Stimulated activated CD4-positive, alpha-beta T cell treated with anti-CD3 and anti-CD28 coated beads, Interleukin-12 subunit alpha, Interleukin-12 subunit beta, amount 100 ng/mL, for 48 hours (primary cell): ENCODE measurements around the gene PDS5B.
"Not testable (repeated sequence)": the region's sequence is repeated elsewhere in the genome, so short reads cannot be mapped to it uniquely, and the experiment has no call there.

Experiments
- DNase-seq, 3 donors: peaks; one replicate each; pipeline ENCODE4 v3.0.0-alpha.2; 2020; ENCODE audit warnings: low read depth in 2 of 3, low spot score in 1 of 3

PDS5B gene, protein sequence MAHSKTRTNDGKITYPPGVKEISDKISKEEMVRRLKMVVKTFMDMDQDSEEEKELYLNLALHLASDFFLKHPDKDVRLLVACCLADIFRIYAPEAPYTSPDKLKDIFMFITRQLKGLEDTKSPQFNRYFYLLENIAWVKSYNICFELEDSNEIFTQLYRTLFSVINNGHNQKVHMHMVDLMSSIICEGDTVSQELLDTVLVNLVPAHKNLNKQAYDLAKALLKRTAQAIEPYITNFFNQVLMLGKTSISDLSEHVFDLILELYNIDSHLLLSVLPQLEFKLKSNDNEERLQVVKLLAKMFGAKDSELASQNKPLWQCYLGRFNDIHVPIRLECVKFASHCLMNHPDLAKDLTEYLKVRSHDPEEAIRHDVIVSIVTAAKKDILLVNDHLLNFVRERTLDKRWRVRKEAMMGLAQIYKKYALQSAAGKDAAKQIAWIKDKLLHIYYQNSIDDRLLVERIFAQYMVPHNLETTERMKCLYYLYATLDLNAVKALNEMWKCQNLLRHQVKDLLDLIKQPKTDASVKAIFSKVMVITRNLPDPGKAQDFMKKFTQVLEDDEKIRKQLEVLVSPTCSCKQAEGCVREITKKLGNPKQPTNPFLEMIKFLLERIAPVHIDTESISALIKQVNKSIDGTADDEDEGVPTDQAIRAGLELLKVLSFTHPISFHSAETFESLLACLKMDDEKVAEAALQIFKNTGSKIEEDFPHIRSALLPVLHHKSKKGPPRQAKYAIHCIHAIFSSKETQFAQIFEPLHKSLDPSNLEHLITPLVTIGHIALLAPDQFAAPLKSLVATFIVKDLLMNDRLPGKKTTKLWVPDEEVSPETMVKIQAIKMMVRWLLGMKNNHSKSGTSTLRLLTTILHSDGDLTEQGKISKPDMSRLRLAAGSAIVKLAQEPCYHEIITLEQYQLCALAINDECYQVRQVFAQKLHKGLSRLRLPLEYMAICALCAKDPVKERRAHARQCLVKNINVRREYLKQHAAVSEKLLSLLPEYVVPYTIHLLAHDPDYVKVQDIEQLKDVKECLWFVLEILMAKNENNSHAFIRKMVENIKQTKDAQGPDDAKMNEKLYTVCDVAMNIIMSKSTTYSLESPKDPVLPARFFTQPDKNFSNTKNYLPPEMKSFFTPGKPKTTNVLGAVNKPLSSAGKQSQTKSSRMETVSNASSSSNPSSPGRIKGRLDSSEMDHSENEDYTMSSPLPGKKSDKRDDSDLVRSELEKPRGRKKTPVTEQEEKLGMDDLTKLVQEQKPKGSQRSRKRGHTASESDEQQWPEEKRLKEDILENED (N-terminal part only)

DNA sequence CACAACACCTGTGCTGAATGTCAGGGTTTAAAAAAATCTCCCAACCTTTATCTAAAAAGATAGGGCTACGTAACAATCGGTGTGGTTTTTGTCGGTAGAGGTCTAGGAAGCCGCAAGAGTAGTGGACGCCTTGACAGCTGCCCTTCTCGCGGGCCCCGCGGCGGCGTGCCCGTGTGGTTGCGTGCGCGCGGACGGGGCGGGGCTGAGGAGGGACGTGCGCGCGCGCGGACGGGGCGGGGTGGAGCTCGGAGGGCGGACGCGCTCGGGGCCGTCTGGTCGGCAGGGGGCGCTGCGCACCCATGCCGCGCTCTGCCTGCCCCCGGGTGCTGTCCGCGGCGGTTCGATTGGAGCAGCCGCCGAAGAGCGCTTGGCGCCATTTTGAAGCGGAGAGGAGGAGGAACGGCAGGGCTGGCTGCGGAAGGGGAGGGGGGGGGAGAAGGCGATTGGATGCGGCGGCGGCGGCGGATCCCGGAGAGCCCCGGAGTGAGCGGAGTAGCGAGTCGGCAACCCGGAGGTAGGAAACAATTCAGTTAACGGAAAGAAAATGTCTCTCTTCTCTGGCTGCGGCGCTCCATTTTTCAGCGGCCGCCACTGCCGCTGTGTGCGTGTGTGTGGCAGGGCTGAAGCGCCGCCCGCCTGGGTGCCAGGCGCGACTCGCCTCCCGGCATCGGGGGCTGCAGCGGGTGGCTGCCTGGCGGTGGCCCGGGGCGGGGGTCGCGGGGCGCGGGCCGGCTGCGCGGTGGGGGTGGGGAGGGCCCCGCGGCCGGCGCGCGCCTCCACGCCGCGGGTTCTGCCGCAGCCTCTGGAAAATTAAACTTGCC lies at the start of gene PDS5B:
TSS of gene PDS5B (plus strand) at position 373 of the 821 bp plus-strand sequence. CDS start 62,321 bp downstream, outside the sequence.
- peak; percentile 83 to 92 (median 89) for DNase-seq

DNA sequence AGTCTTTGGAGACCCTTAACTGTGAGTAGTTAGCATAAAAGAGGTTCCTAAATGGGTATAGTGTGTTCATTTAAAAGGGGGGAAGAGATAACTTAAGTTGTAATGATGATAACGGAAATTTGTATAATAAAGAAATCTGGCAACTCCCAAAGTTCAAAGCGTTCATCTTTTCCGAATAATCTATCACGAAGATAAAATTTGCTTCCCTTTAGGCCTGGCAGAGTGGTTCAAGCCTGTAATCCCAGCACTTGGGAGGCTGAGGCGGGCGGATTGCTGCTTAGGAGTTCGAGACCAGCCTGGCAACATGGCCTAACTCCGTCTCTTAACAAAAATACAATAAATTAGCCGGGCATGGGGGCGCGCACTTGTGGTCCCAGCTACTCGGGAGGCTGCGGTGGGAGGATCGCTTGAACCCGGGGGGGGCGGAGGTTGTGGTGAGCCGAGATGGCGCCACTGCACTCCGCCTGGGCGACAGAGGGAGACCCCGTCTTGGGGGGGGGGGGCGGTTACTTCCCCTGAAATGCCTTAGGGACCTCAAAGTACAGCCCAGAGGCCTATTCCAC lies 48.6 kb upstream of the PDS5B start:
- peak; percentile 15 to 30 (median 28) for DNase-seq

DNA sequence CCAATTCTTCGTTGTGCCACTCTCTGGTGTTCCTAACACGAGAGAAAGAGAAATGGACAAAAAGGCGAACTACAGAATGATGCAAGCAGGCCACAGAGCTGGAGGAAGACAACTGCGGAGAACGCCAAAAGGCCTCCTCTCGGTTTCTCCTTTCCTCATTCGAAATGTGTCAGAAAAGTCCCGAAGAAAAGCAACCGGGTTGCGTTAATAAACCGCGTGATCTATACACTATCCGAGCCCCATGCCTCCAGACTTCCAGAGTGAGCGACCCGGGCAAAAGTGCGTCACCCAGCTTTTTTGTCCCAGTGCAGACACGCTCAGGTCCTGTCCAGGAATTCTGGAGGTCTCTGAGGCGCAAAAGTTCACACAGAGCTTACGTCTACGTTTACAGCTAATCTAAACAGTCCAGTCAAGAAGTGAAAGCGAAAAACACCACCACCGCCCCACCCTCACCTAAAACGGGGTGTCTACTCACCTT lies 48.1 kb upstream of the PDS5B start:
- peak in 1 of 3 donors; percentile 57 for DNase-seq

DNA sequence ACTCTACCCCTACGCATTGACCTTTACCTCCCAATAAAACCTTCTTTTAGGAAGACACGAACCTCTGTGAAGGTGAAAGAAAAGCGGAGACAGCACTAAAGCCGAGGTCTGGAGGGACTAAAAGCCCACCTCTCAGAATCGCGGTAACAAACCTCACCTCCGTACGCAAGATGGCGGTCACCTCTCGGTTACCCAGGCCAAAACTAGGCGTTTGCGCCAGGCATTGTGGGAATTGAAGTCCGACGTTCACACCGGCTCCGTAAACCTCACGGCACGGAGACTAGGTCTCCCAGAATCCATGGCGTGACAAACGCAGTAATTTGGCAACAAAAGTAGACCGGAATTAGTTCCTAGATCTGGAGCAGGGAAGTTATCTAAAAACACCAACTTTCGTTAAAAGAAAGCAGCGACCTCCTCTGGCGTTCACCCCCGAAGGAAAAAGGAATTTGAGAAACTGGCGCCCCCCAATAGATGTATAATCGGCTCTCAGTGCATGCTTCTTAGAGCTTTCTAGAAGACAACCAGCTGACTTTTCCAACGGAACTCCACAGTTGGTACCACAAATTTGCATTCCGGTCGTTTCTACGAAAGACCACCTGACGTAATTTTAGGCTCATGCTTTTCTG lies 47.5 kb upstream of the PDS5B start, which contains the start of gene N4BP2L2:
TSS of gene N4BP2L2 (minus strand) at position 175 of the 626 bp plus-strand sequence. CDS start 1,768 bp downstream, outside the sequence.
- peak; percentile 85 to 86 (median 85) for DNase-seq

DNA sequence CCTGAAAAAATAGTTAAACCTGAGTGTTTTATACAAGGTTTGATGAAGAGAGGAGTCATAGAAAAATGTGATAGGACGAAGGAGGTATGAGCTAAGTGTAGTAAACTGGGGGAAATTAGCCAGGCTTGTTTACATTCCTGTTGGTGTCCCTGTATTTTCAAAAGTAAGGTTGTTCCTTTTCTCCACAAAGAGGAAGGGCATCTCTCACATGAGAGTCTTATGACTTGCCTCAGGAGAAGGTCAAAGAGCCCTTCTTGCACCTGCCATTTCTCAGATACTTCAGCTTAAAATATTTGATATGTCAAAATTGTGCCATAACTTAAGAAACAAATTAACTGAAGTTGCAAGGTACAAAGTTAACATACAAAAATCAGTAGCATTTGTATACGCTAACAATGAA lies 44.0 kb upstream of the PDS5B start:
- no peak for DNase-seq

DNA sequence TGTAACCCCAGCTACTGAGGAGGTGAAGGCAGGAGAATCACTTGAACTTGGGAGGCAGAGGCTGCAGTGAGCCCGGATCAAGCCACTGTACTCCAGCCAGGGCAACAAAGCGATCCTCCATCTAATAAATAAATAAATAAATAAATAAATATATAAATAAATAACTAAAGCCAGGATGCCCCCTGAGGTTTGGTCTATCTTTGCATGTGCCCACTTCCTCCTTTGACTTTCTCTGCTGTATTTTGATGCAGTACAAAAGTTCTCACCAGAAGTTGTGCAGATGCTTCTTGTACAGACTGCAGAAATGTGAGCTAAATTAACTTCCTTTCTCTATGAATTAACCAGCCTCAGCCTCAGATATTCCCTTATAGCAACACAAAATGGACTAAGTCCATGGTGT lies 41.2 kb upstream of the PDS5B start:
- DNase-seq: no peak

DNA sequence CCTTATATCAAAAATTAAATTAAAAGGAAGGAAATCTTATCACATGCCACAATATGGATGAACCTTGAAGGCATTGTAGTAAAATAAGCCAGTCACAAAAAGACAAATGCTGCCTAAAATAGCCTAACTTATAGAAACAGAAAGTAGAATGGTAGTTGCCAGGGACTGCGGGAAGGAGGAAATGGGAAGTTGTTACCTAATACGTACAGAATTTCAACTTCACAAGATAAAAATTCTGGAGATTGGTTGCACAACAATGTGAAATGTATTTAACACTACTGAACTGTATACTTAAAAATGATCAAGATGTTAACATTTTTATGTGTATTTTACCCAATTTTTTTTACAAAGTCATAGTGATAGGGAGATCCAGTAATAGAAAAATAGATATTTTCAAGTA lies 37.4 kb upstream of the PDS5B start:
- no peak for DNase-seq

DNA sequence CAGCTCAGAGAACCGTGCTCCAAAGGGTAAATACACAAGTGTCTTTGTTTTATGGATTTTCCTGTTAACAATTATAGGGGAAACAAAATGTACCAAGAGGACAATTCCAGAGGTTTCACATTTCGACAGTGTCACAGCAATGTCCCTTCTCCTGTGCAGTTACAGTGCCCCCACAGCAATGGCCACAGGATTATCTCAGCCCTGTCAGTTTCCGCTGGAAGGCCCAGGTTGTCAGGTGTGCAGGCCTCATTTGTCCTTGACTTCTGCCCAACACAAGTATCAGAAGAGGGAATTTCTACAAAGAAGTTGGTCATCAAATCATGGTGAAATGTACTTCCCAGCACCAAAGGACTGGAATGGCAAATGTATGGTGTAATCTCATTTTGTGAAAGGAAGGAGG lies 36.5 kb upstream of the PDS5B start:
- no peak for DNase-seq

DNA sequence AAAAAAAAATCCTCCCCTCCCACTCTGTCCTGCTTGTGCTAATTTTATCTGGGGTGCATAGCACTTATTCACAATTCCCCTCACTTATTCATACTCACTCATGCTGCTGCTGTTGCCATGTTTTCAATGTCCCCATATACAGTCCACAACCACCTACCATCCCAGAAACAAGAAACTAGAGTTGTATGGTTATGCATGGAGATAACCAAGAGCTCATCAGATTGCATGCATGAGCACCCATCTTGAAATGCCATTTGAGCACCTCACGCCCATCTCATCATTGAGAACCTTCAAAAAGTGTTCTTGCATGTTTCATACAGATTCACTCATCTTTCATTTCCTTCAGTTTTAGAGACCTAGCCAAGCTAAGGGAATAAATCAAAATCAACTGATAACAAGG lies 32.5 kb upstream of the PDS5B start:
- DNase-seq: no peak

DNA sequence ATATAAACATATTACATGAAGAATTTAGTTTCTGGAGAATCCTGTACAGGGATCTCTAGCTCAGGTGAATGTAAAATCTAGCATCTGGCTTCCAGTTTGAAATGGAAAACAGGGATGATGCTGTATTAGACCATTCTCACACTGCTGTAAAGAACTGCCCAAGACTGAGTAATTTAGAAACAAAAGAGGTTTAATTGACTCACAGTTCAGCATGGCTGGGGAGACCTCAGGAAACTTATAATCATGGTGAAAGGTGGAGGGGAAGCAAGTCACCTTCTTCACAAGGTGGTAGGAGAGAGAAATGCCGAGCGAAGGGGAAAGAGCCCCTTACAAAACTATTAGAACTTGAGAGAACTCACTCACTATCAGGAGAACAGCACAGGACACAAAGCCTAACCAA lies 30.6 kb upstream of the PDS5B start:
- DNase-seq: no peak

DNA sequence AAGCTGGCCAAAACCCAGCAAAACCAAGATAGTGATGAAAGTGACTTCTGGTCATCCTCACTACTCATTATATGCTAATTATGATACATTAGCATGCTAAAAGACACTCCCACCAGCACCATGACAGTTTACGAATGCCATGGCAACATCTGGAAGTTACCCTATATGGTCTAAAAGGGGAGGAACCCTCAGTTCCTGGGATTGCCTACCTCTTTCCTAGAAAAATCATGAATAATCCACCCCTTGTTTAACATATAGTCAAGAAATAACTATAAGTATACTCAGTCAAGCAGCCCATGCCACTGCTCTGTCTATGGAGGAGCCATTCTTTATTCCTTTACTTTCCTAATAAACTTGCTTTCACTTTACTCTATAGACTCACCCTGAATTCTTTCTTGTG lies 25.4 kb upstream of the PDS5B start:
- DNase-seq: not testable (repeated sequence)

DNA sequence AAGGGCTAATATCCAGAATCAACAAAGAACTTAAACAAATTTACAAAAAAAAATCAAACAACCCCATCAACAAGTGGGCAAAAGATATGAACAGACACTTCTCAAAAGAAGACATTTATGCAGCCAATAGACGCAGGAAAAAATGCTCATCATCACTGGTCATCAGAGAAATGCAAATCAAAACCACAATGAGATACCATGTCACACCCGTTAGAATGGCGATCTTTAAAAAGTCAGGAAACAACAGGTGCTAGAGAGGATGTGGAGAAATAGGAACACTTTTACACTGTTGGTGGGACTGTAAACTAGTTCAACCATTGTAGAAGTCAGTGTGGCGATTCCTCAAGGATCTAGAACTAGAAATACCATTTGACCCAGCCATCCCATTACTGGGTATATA lies 10.6 kb upstream of the PDS5B start:
- not testable (repeated sequence) for DNase-seq

DNA sequence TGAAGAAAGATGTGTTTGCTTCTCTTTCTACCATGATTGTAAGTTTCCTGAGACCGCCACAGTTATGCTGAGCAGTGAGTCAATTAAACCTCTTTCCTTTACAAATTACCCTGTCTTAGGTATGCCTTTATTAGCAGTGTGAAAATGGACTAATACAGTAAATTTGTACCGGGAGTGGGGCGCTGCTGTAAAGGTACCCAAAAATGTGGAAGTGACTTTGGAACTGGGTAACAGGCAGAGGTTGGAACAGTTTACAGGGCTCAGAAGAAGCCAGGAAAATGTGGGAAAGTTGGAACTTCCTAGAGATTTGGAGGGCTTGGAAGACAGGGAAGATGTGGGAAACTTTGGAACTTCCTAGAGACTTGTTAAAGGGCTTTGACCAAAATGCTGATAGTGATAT lies 9.2 kb upstream of the PDS5B start:
- no peak for DNase-seq

DNA sequence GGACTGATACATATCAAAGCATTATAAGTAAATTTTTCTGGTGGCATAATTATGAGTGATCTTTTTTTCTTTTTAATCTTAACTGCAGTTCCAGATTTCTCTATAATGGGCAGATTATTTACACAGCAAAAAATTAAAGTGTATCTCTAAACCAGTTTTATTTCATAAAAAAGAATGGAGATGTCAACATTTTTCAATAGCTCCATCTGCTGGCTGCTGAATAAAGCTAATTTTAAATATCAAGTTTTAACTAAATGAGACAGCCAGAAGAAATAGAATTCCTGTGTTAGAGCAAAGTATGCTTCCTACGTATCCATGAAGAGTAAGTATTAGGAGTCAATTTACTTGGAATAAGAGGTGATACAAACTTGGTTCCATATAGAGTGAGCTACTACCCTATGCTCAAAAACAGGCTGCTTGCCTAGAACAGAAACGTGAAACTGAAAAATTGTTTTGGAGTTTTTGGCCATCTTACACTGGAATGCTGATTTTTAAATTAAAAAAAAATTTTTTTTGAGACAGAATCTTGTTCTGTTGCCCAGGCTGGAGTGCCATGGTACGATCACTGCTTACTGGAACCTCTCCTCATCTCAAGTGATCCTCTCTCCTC lies 5.0 kb upstream of the PDS5B start:
- no peak for DNase-seq

DNA sequence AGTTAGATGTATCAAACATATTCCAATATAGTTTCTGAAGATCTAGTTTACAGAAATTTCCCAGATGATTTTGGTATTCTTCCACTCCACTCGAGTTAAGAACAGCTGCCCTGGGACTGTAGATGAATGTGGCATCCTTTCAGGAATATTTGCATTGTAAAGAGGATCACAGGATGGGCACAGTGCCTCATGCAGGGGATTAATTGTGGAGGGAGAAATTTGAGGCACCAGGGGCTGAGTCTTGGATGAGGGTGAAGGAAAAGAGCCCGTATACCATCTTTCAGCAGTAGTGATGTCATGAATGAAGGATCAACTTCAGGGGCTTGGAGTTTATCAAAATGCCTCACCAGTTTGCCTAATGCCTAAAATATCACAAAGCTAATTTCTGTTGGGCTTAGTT lies 4.0 kb upstream of the PDS5B start:
- no peak for DNase-seq

DNA sequence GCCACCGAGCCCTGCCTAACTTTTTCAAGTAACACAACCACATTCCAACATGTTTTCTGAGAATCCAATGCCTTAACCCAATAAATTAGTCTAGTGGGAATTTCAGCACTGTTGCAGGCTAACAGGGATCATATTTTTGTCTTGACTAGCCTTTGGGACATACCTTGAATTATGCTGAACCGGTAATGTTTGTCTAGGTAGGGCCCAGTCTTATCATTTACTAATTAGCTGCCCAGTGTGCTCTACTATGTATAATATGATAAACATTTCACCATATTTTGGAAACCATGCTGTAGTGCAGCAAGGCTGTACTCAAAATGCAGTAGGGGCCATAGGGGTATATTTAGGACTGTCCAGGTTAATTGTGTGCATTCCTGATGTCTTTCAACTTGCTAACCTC lies 3.3 kb upstream of the PDS5B start:
- DNase-seq: no peak

DNA sequence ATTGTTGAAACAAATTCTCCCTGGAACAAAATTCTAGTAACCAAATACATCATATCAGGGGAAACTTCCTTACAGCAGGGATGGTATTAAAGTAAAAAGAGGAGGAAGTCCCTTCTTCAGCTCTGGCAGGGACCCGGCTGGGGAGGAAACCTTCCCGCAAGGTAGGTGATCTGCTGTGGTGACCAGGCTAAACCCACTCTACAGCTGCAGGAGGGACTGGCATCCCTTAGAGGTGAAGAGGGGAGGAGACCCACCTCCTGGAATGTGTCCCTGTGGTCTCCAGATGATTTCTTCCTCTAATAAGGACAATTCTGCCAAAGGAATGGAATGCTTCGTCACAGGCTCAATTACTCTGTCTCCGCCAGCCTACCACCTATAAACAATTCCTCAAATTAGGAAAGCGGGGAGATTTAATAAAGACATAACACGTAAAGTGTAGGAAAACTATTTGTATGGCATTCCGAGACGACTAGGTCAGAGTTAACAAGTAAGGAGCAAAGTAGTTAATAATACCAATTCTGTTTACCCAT lies 637 bp upstream of the PDS5B start:
- no peak for DNase-seq

DNA sequence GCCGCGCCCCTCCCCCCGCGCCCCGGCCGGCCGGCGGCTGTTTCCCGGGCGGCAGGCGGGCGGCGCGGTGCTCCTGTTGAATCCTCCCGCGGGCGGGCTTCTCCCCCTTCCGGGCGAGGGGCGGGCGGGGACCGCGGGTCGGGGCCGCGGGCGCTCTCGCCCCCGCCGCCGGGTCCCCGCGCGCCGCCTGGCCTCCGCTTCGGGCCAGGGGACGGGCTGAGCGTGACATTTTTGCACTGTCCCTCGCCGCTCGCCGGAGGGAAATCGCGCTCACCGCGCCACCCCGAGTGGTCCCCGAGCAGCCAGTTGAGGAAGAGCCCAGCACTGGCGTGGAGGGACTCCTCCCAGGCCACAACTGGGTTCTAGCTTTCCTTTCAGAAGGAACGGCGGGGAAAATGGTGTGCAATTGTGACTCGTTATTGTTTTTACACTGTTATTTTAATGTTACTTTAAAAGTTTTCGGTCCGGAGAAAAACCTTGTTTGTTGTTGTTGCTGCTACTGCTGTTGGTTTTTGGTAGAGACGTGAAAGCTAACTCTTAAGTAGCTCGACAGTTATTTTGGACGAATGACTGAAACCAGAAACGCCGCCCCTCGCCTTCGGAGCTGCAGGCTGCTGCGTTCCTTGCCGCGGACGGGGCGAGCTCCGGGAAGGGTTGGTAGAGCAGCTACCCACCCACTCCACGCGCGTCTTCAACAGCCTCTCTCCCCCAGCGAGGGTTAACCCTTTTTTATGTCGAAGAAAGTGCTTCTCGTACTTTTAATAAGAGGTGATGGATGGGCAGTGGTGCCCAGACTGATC lies 959 bp downstream of the PDS5B start:
- DNase-seq: peak; percentile 21 to 49 (median 30)
